ENCODE results near the gene CGB8. TPM values are rescaled to one million over a fixed set of nuclear protein-coding genes. Genes with fewer than 3 reads are reported as not detected.
"Not testable (repeated sequence)": the region's sequence is repeated elsewhere in the genome, so short reads cannot be mapped to it uniquely, and the experiment has no call there.

Gene CGB8
- total and polyA plus RNA-seq, 7 donors, result not detected

DNA sequence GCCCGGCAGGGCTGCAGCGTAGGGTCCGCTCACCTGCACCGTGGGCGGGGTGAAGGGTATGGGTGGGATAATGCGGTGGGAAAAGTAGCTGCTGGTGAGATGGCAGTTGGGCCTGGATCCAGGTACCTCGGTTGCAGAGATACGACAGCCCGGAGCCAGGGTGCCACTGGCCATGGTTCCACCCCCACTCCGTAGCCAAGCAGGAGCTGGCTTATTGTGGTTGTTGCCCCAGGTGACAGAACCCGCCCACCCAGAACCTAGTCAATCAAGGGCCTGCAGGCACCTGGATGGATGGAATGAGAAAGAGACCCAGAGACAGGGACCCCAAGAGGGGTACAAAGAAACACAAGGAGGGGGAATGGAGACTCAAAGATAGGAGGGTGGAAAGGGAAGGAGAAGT is 28.6 kb downstream of the CGB8 start:
- TF ChIP-seq, protein P1, sequence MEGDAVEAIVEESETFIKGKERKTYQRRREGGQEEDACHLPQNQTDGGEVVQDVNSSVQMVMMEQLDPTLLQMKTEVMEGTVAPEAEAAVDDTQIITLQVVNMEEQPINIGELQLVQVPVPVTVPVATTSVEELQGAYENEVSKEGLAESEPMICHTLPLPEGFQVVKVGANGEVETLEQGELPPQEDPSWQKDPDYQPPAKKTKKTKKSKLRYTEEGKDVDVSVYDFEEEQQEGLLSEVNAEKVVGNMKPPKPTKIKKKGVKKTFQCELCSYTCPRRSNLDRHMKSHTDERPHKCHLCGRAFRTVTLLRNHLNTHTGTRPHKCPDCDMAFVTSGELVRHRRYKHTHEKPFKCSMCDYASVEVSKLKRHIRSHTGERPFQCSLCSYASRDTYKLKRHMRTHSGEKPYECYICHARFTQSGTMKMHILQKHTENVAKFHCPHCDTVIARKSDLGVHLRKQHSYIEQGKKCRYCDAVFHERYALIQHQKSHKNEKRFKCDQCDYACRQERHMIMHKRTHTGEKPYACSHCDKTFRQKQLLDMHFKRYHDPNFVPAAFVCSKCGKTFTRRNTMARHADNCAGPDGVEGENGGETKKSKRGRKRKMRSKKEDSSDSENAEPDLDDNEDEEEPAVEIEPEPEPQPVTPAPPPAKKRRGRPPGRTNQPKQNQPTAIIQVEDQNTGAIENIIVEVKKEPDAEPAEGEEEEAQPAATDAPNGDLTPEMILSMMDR (IDR thresholded peaks at IDR 0.05), result no peak
- DNase-seq (no peak), ATAC-seq (no peak)
- Histone ChIP-seq H3K27me3 (ENCODE audit: insufficient read depth in 3 of 3, low read length in 2 of 3) (no peaks in the 10 kb centered on the region), H3K36me3 (ENCODE audit: insufficient read depth in 1 of 2, low read depth in 1 of 2) (peaks cover 2 to 10% of the 10 kb centered on the region in 2 donors), H3K27ac (no peak overlapping the region), H3K9me3 (no peaks in the 10 kb centered on the region), H3K4me3 (no peak overlapping the region), H3K4me1 (peaks cover 7% of the 10 kb centered on the region)
- intact Hi-C loops (cut with DNase I), result no loop called here
- WGBS, 3 donors, result 76 to 79% (median 78%) methylated on average over 11 of the region's 11 CpGs

DNA sequence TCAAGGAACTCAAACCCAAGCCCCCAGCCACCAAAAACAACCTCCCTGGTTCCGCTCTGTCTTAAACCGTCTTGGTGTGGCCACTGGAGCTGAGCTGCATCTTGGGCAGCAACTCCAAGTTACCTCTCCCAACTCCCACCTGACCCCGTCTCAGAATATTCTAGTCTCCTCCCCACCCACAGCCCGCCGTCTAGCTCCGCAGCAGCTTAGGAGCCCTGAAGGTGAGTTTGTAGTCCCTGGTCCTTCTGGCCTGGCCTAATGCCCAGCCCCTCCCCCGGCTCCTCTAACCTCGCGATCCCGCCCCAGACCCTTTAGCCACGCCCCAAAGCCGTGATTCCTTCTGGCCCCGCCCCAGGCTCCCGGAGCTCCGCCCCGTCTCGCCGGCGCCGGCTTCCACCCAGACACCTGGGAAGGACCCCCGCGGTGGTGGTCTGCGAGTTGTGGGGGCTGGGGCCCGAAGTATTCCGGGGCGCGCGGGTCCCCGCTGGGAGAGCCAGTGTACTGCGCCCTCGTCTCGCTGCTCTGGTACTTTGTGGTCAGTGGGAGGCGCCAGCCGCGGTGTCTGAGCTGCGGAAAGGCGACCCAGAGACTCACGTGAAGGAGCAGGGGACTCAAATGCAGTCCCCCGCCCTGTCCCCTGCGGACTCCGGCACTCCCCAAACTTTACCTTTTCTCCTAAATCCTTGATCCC is 29.5 kb downstream of the CGB8 start:
- ATAC-seq, result peak; percentile 74 to 89 (median 78)
- Histone ChIP-seq H3K4me1 (peaks cover 7% of the 10 kb centered on the region), H3K27ac (no peak overlapping the region), H3K36me3 (ENCODE audit: insufficient read depth in 1 of 2, low read depth in 1 of 2) (peaks cover 10 to 19% of the 10 kb centered on the region in 2 donors), H3K27me3 (ENCODE audit: insufficient read depth in 3 of 3, low read length in 2 of 3) (no peaks in the 10 kb centered on the region), H3K4me3 (peak overlapping the region; percentile 66), H3K9me3 (no peaks in the 10 kb centered on the region)
- DNase-seq, result peak; percentile 68 to 90
- intact Hi-C loops (cut with DNase I), result no loop called here
- WGBS, 3 donors, result 13 to 20% (median 14%) methylated on average over 38 to 41 of the region's 41 CpGs
- TF ChIP-seq, protein P1 (IDR thresholded peaks at IDR 0.05), result no peak

DNA sequence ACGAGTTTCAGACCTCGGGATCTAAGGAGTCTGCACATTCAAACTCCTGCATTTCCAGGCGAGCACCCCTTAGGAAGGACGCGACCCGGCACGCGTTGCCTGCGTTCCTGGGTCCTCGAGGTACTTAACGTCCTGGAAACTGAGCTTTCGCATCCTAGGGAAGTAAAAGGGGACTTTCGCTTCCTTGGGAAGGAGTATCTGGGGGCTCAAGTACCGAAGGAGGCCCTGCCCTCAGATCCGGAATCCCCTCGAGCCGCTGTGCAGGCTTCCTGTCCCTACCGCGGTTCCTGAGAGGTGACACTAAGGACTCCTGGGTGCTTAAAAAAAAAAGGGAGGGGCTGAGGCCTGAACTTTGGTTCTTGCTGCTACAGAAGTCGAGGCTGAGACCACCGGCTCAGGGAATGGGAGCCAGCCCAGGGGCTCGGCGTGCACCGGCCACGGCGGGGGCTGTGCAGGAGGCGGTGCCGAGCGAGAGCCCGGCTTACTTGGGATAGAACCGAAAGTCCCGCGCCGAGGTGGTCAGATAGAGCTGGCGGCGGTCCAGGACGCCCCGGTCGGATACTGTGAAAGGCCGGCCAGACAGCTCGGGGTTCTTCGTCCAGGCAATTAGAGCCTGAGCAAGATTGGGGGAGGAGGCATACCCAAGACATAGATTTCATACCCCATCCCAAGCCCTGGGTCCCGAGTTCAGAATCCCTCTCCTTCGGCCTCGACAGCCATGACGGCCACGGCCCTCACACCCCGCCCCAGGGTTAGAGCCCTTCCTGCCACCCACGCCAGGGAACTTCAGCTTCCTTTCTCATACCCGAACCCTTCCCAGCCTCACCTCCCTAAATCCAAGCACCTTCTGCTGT is 30.3 kb downstream of the CGB8 start:
- DNase-seq; H3K9me3 ChIP-seq; H3K4me1 ChIP-seq; H3K27ac ChIP-seq; intact Hi-C loops (cut with DNase I); H3K27me3 ChIP-seq (ENCODE audit: insufficient read depth in 3 of 3, low read length in 2 of 3): not testable (repeated sequence)
- H3K4me3 ChIP-seq, result peak overlapping the region; percentile 66
- peaks cover 12 to 26% of the 10 kb centered on the region in 2 donors for H3K36me3 ChIP-seq (ENCODE audit: insufficient read depth in 1 of 2, low read depth in 1 of 2)
- ATAC-seq, result peak; percentile 5 to 45 (median 18)
- WGBS, 3 donors, result 2 to 4% (median 4%) methylated on average over 42 to 50 of the region's 50 CpGs

DNA sequence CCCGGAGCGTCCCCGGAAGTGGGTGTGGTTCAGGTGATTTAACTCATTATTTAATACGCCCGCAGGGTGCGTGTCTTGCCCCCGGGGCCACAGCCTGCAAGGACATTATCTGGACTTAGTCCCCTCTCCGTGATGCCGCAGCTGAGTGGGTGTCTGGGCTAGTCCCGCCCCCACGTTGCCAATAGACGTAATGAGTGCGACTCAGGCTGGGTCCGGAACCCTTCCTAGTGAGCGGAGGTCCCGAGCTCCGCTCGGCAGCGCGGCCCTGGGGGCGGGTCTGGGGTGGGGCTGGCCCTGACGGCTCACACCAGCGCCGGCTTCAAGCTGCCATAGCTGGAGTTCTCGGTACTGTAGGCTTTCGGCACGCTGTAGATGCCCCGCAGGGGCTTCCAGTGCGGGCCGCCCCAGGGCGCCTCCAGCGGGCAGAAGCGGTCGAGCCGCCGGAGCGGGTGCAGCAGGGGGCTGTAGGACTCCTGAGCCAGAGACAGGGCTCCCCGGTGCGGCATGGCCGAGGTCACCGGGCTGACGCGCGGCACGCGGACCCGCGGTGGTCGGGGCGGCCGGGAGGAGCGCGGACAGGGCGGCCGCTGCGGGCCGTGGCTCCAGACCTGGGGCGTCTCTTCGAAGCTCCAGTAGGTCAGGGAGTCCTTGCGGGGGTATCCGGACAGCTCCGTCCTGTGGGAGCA is 31.1 kb downstream of the CGB8 start:
- H3K36me3 ChIP-seq (ENCODE audit: insufficient read depth in 1 of 2, low read depth in 1 of 2), result peaks cover 12 to 29% of the 10 kb centered on the region in 2 donors
- TF ChIP-seq, protein P1 (IDR thresholded peaks at IDR 0.05), result peak; percentile 50
- peaks cover 7% of the 10 kb centered on the region for H3K4me1 ChIP-seq
- H3K4me3 ChIP-seq, result peak overlapping the region; percentile 66
- H3K27ac ChIP-seq, result no peak overlapping the region
- 0 to 1% (median 1%) methylated on average over 59 to 62 of the region's 62 CpGs for WGBS, 3 donors
- H3K27me3 ChIP-seq (ENCODE audit: insufficient read depth in 3 of 3, low read length in 2 of 3), result no peaks in the 10 kb centered on the region
- intact Hi-C loops (cut with DNase I), result no loop called here
- ATAC-seq (peak; percentile 71 to 78 (median 75)), DNase-seq (peak; percentile 62 to 80)
- H3K9me3 ChIP-seq, result no peaks in the 10 kb centered on the region
